ENCODE data around the gene ELF4. TPM values are rescaled to one million over a fixed set of nuclear protein-coding genes. Genes with fewer than 3 reads are reported as not detected.
"Not testable (repeated sequence)": the region's sequence is repeated elsewhere in the genome, so short reads cannot be mapped to it uniquely, and the experiment has no call there.

Gene ELF4
- total and polyA plus RNA-seq, 7 donors: 0.55 to 2.9 (median 1.5) TPM

DNA sequence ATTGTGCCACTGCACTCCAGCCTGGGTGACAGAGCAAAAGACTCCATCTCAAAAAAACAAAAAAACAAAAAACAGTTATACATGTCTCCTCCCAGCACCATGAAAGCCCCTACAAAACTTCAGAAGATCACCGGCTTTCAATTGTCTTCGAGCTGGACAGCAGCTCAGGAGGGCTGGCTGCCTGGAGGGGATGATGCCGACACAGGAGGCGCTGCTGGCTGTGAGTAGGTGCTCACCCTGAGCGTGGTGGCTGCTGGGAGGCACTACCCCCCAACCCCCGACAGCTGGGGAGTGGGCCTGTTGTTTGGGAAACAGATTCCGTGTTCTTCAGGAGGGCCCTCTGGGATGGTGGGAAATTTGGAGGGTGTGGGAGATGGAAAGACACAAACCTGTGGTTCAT lies 6.9 kb upstream of the ELF4 start:
- 79 to 98% (median 96%) methylated on average over 7 of the region's 7 CpGs for WGBS, 3 donors
- H3K27ac ChIP-seq: no peak overlapping the region

DNA sequence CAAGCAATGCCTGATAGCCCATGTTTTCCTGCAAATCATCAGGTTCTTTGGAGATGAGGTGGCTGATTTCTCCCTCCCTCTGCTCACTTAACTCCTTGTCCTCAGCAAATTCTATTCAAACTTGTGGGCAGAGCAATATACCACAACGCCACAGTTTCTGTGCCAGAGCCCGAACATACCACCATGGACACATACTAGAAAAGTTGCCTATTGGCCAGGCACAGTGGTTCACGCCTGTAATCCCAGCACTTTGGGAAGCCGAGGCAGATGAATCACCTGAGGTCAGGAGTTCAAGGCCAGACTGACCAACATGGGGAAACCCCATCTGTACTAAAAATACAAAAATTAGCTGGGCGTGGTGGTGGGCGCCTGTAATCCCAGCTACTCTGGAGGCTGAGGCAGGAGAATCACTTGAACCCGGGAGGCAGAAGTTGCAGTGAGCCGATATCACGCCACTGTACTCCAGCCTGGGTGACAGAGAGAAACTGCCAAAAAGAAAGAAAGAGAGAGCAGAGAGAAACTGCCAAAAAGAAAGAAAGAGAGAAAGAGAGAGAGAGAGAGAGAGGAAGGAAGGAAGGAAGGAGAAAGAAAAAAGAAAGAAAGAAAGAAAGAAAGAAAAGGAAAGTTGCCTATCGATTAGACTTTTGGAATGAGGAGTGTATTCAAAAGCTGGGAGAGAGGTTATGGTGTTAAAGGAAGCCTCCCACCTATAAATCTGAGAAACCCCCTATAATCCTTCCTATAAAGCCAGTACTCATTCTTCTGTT lies 5.0 kb upstream of the ELF4 start:
- intact Hi-C loops (cut with DNase I); H3K36me3 ChIP-seq (ENCODE audit: insufficient read depth in 1 of 2, low read depth in 1 of 2): not testable (repeated sequence)

More for the DNA sequence above, 6.9 kb upstream of the ELF4 start:
- H3K27me3 ChIP-seq (ENCODE audit: insufficient read depth in 3 of 3, low read length in 2 of 3): no peaks in the 10 kb centered on the region
- no peak overlapping the region for H3K4me3 ChIP-seq
- no peaks in the 10 kb centered on the region for H3K9me3 ChIP-seq
- no peak for ATAC-seq
- H3K36me3 ChIP-seq (ENCODE audit: insufficient read depth in 1 of 2, low read depth in 1 of 2): no peaks in the 10 kb centered on the region
- H3K4me1 ChIP-seq: no peaks in the 10 kb centered on the region
- DNase-seq: no peak
- intact Hi-C loops (cut with DNase I): no loop called here
- TF ChIP-seq, protein P1, sequence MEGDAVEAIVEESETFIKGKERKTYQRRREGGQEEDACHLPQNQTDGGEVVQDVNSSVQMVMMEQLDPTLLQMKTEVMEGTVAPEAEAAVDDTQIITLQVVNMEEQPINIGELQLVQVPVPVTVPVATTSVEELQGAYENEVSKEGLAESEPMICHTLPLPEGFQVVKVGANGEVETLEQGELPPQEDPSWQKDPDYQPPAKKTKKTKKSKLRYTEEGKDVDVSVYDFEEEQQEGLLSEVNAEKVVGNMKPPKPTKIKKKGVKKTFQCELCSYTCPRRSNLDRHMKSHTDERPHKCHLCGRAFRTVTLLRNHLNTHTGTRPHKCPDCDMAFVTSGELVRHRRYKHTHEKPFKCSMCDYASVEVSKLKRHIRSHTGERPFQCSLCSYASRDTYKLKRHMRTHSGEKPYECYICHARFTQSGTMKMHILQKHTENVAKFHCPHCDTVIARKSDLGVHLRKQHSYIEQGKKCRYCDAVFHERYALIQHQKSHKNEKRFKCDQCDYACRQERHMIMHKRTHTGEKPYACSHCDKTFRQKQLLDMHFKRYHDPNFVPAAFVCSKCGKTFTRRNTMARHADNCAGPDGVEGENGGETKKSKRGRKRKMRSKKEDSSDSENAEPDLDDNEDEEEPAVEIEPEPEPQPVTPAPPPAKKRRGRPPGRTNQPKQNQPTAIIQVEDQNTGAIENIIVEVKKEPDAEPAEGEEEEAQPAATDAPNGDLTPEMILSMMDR (IDR thresholded peaks at IDR 0.05): no peak

DNA sequence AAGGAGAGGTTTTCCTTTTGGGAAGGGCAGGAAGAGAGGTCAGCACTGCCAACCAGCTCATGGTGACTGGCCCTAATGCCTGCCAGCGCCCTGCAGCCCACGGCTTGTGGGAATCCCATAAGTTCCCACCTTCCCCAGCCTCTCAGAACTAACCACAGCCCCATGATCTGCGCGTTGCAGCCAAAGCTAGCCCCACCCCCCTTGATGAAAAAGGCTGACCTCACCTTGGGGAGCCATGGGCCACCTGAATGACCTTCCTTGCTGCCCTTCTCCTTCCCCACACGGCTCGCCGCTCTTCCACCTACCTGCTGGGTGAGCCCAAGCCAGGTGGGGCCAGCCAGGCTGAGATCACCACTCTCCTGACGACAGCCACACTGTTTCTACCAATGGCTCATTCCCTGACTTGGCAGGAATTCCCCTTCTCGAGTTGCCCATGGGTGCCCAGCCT lies 3.9 kb upstream of the ELF4 start:
- TF ChIP-seq, protein P1 (IDR thresholded peaks at IDR 0.05): no peak
- WGBS, 3 donors: 63 to 81% (median 68%) methylated on average over 9 of the region's 9 CpGs
- no peaks in the 10 kb centered on the region for H3K9me3 ChIP-seq

More for the DNA sequence above, 5.0 kb upstream of the ELF4 start:
- not testable (repeated sequence) for H3K9me3 ChIP-seq; DNase-seq; H3K27me3 ChIP-seq (ENCODE audit: insufficient read depth in 3 of 3, low read length in 2 of 3); H3K27ac ChIP-seq; H3K4me3 ChIP-seq; ATAC-seq; H3K4me1 ChIP-seq
- WGBS, 3 donors: 83 to 91% (median 89%) methylated on average over 10 of the region's 10 CpGs

DNA sequence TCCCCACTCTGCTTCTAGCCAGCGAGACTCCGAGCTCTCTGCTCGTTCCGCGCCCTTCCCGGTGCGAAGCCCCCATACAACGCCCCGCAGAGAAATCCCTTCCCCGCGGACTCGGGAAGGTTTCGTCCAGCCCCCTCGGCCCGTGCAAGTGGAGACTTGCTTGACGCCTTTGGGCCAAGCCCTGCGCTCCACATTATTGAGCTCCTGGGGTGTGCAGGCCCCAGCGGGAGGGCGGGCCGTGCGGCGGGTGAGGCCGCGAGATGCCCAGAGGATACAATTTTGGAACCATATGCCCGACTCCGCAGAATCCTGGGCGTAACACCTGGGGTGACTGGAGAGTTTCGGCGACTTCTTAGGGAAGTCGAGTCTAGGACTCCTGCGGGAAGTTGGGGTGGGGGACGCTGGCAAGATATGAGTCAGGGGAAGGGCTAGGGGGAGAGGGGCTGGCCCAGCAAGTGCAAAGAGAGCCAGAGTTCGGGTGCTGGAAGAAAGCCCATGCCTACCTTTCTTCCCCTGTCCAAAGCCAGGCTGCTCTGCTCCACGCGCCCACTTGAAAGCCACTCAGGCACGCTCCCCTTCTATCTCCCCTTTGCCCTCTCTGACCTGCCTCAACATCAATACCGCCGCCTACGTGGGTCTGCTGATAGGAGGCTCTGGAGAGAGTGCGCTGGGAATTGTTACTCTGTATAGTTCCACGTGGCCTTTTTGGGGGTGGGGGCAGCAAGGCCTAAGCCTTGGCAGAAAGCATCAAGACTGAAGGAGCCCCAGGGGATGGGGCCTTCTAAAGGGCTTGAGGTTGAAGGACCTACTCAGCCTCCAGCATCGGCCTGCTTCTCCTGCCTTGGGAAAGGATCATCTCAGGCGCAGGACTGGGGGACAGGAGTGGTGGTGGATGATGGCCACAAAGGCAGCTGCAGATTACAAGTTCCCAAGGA lies 1.2 kb upstream of the ELF4 start:
- Histone ChIP-seq H3K9me3 (no peaks in the 10 kb centered on the region), H3K36me3 (ENCODE audit: insufficient read depth in 1 of 2, low read depth in 1 of 2) (no peaks in the 10 kb centered on the region), H3K27ac (no peak overlapping the region), H3K4me1 (no peaks in the 10 kb centered on the region), H3K27me3 (ENCODE audit: insufficient read depth in 3 of 3, low read length in 2 of 3) (peaks cover 0 to 9% (median 3%) of the 10 kb centered on the region in 3 donors), H3K4me3 (peak overlapping the region; percentile 61)
- peak in 1 of 4 donors; percentile 11 for ATAC-seq
- DNase-seq: no peak
- 49 to 58% (median 57%) methylated on average over 33 to 43 of the region's 43 CpGs for WGBS, 3 donors
- intact Hi-C loops (cut with DNase I): no loop called here
- TF ChIP-seq, protein P1 (IDR thresholded peaks at IDR 0.05): no peak

More for the DNA sequence above, 3.9 kb upstream of the ELF4 start:
- ATAC-seq: no peak
- no peak for DNase-seq
- H3K4me3 ChIP-seq: no peak overlapping the region
- no peaks in the 10 kb centered on the region for H3K4me1 ChIP-seq
- intact Hi-C loops (cut with DNase I): no loop called here
- no peak overlapping the region for H3K27ac ChIP-seq
- H3K36me3 ChIP-seq (ENCODE audit: insufficient read depth in 1 of 2, low read depth in 1 of 2): no peaks in the 10 kb centered on the region
- peaks cover 0 to 7% (median 0%) of the 10 kb centered on the region in 3 donors for H3K27me3 ChIP-seq (ENCODE audit: insufficient read depth in 3 of 3, low read length in 2 of 3)

Measured in psoas muscle (tissue), 8 donors.